Neural cell (in vitro differentiated cells): ENCODE data around the gene STUB1. TPM values are rescaled to one million over a fixed set of nuclear protein-coding genes. Genes with fewer than 3 reads are reported as not detected.
A peak's percentile ranks its signal among the peaks of the same experiment; 100 is the strongest.

Source experiments
- H2AFZ ChIP-seq: fragments of 200-600, 300-800 bp; sonication (generic), shearing (Covaris generic); 2 replicates; pipeline ENCODE4 v1.6.0; 2014; ENCODE audit warnings: low read depth, mild to moderate bottlenecking, antibody characterized with exemption, low read length, moderate library complexity
- H3F3A ChIP-seq: fragments of 200-600 bp; shearing (Covaris generic); 2 replicates; pipeline ENCODE4 v1.6.1; 2016; ENCODE audit warnings: mild to moderate bottlenecking, moderate library complexity, mixed read lengths, antibody characterized with exemption, low read length; ENCODE audit not compliant: insufficient read depth, poor library complexity, severe bottlenecking
- H3K27ac ChIP-seq: fragments of 200-600, 300-800 bp; sonication (generic), shearing (Covaris generic); 2 replicates; pipeline ENCODE4 v1.5.1; 2014; ENCODE audit warnings: mild to moderate bottlenecking, low read length, moderate library complexity
- H3K27me3 ChIP-seq: fragments of 300-800, 200-600 bp; sonication (generic), shearing (Covaris generic); 2 replicates; pipeline ENCODE4 v1.6.0; 2014; ENCODE audit warnings: mild to moderate bottlenecking, low read depth, low read length, moderate library complexity; ENCODE audit not compliant: insufficient read depth
- H3K36me3 ChIP-seq: fragments of 300-800, 200-600 bp; sonication (generic), shearing (Covaris generic); 2 replicates; pipeline ENCODE4 v1.5.1; 2014; ENCODE audit warnings: mild to moderate bottlenecking, antibody characterized with exemption, low read length, moderate library complexity; ENCODE audit not compliant: insufficient read depth
- H3K4me2 ChIP-seq: fragments of 300-800, 200-600 bp; sonication (generic), shearing (Covaris generic); 2 replicates; pipeline ENCODE4 v1.6.0; 2014; ENCODE audit warnings: mild to moderate bottlenecking, low read length
- H3K4me3 ChIP-seq: fragments of 300-800, 200-600 bp; sonication (generic), shearing (Covaris generic); 2 replicates; pipeline ENCODE4 v1.5.1; 2014; ENCODE audit warnings: mild to moderate bottlenecking, low read length, moderate library complexity
- H3K79me2 ChIP-seq: fragments of 200-600 bp; shearing (Covaris generic); replicated peaks from 2 replicates; pipeline ENCODE4 v1.6.0; 2014; ENCODE audit warnings: mild to moderate bottlenecking, low read length, moderate library complexity; ENCODE audit not compliant: insufficient read depth
- H3K9ac ChIP-seq: fragments of 300-800, 200-600 bp; sonication (generic), shearing (Covaris generic); 2 replicates; pipeline ENCODE4 v1.6.1; 2016; ENCODE audit warnings: mild to moderate bottlenecking, low read length, mixed read lengths
- H3K9me2 ChIP-seq: fragments of 200-600 bp; shearing (Covaris generic); 2 replicates; pipeline ENCODE4 v1.6.1; 2016; ENCODE audit warnings: mild to moderate bottlenecking, low read length, mixed read lengths; ENCODE audit not compliant: insufficient read depth
- H3K9me3 ChIP-seq: fragments of 200-600, 300-800 bp; sonication (generic), shearing (Covaris generic); 2 replicates; pipeline ENCODE4 v1.6.1; 2016; ENCODE audit warnings: mild to moderate bottlenecking, mixed run types, low read length, moderate library complexity, mixed read lengths
- H4K20me1 ChIP-seq: fragments of 200-600 bp; shearing (Covaris generic); 2 replicates; pipeline ENCODE4 v1.6.1; 2016; ENCODE audit warnings: mild to moderate bottlenecking, mixed run types; ENCODE audit not compliant: insufficient read depth
- CTCF ChIP-seq: fragments of 450-650 bp; IDR thresholded peaks from 2 replicates; pipeline ENCODE4 v1.5.1; 2014; ENCODE audit warnings: antibody characterized with exemption, mild to moderate bottlenecking, moderate library complexity; ENCODE audit not compliant: poor library complexity, severe bottlenecking
- EP300 ChIP-seq: fragments of 450-650 bp; conservative IDR thresholded peaks from 2 replicates; pipeline ENCODE4 v1.6.1; 2014; ENCODE audit warnings: antibody characterized with exemption, mild to moderate bottlenecking, moderate library complexity; ENCODE audit not compliant: poor library complexity, severe bottlenecking
- EZH2 ChIP-seq: fragments of 200-600, 300-800 bp; shearing (Covaris generic), sonication (generic); IDR thresholded peaks from 2 replicates; pipeline ENCODE4 v1.6.1; 2014; ENCODE audit warnings: antibody characterized with exemption, low read length, borderline replicate concordance, mild to moderate bottlenecking; ENCODE audit not compliant: insufficient read depth, poor library complexity, severe bottlenecking
- MXI1 ChIP-seq: fragments of 450-650 bp; conservative IDR thresholded peaks from 2 replicates; pipeline ENCODE4 v1.6.1; 2014; ENCODE audit warnings: antibody characterized with exemption, mild to moderate bottlenecking; ENCODE audit not compliant: poor library complexity, severe bottlenecking
- POLR2AphosphoS5 ChIP-seq: IDR thresholded peaks from 2 replicates; pipeline ENCODE4 v1.6.1; 2012
- RAD21 ChIP-seq: fragments of 450-650 bp; conservative IDR thresholded peaks from 2 replicates; pipeline ENCODE4 v1.6.1; 2014; ENCODE audit warnings: antibody characterized with exemption, mild to moderate bottlenecking, moderate library complexity
- REST ChIP-seq: IDR thresholded peaks from 2 replicates; pipeline ENCODE4 v1.6.1; 2012; ENCODE audit warnings: borderline replicate concordance
- SMC3 ChIP-seq: fragments of 450-650 bp; conservative IDR thresholded peaks from 2 replicates; pipeline ENCODE4 v1.6.1; 2014; ENCODE audit warnings: antibody characterized with exemption, mild to moderate bottlenecking, moderate library complexity; ENCODE audit not compliant: poor library complexity
- TAF1 ChIP-seq: IDR thresholded peaks from 2 replicates; pipeline ENCODE4 v1.6.1; 2012; ENCODE audit warnings: low read depth
- polyA plus RNA-seq: library from polyadenylated mRNA; depleted of rRNA; stranded (reverse); fragments of >200 nt; gene quantifications from 2 replicates; pipeline ENCODE4 v1.2.3, GENCODE V29; 2014

STUB1 gene
- polyA plus RNA-seq, 1 donor from 2014 or later = 120 TPM

- H3K27me3 ChIP-seq = peaks cover 3% of the 10 kb centered on the region
- no peaks in the 10 kb centered on the region for H3F3A ChIP-seq
- peak overlapping the region; percentile 44 for H3K9ac ChIP-seq
- peaks cover 20% of the 10 kb centered on the region for H3K79me2 ChIP-seq
- H2AFZ ChIP-seq = no peak overlapping the region
- peaks cover 6% of the 10 kb centered on the region for H4K20me1 ChIP-seq
- no peaks in the 10 kb centered on the region for H3K36me3 ChIP-seq
- no peaks in the 10 kb centered on the region for H3K9me2 ChIP-seq
- no peak for TF ChIP-seq SMC3
- no peak for TF ChIP-seq REST
- TF ChIP-seq POLR2AphosphoS5 = no peak
- H3K9me3 ChIP-seq = no peaks in the 10 kb centered on the region
- peak overlapping the region; percentile 24 for H3K27ac ChIP-seq
- H3K4me3 ChIP-seq = peak overlapping the region; percentile 70
- no peak overlapping the region for H3K4me2 ChIP-seq
These were observed 1.1 kb upstream of the STUB1 start for GRCh38 chr16:678858-679813.

- no peak overlapping the region for H3K27ac ChIP-seq
- H4K20me1 ChIP-seq = peaks cover 6% of the 10 kb centered on the region
- TF ChIP-seq REST = no peak
- no peak for TF ChIP-seq EP300
- no peak for TF ChIP-seq CTCF
- no peak for TF ChIP-seq RAD21
- TF ChIP-seq MXI1 = no peak
- TF ChIP-seq POLR2AphosphoS5 = no peak
- TF ChIP-seq SMC3 = no peak
- TF ChIP-seq TAF1 = no peak
- no peak for TF ChIP-seq EZH2
- peak overlapping the region; percentile 70 for H3K4me3 ChIP-seq
- no peaks in the 10 kb centered on the region for H3K9me3 ChIP-seq
- H3K4me2 ChIP-seq = peak overlapping the region; percentile 93
- H3K27me3 ChIP-seq = no peaks in the 10 kb centered on the region
- H3F3A ChIP-seq = no peaks in the 10 kb centered on the region
- H3K79me2 ChIP-seq = peaks cover 20% of the 10 kb centered on the region
- H3K9ac ChIP-seq = peak overlapping the region; percentile 74
- H3K9me2 ChIP-seq = no peaks in the 10 kb centered on the region
- no peak overlapping the region for H2AFZ ChIP-seq
- no peaks in the 10 kb centered on the region for H3K36me3 ChIP-seq
These were observed 375 bp downstream of the STUB1 start for GRCh38 chr16:680625-680945.
